Heart right ventricle (tissue), 16 donors: Measurements from ENCODE around the gene MRGPRD. TPM values are rescaled to one million over a fixed set of nuclear protein-coding genes. Genes with fewer than 3 reads are reported as not detected.

Source experiments
- ATAC-seq, 8 donors: fragments of 200-7000 bp; cut with Tn5 transposase; one replicate each; pipeline ENCODE4 v1.9.1; 2020; ENCODE audit warnings: mild to moderate bottlenecking in 8 of 8, moderate library complexity in 8 of 8, moderate number of reproducible peaks in 1 of 8
- DNase-seq, 2 donors: peaks; one replicate each; pipeline ENCODE4 v3.0.0-alpha.2; 2020
- H3K27ac ChIP-seq, 10 donors: fragments of 200-600 bp; sonication (generic) in 2 of 10; one replicate each; pipeline versions ENCODE4 v1.5.0 to v1.8.0; 2020 to 2022; ENCODE audit warnings: mild to moderate bottlenecking in 3 of 10
- H3K27me3 ChIP-seq, 7 donors: fragments of 200-600 bp; one replicate each; pipeline ENCODE4 v1.8.0; 2021 to 2022; ENCODE audit warnings: mild to moderate bottlenecking in 2 of 7
- H3K36me3 ChIP-seq, 9 donors: fragments of 200-600 bp; sonication (generic) in 1 of 9; one replicate each; pipeline versions ENCODE4 v1.5.0 to v1.8.0; 2020 to 2022; ENCODE audit warnings: mild to moderate bottlenecking in 2 of 9
- H3K4me1 ChIP-seq, 9 donors: fragments of 200-600 bp; sonication (generic) in 1 of 9; one replicate each; pipeline versions ENCODE4 v1.5.0 to v1.8.0; 2020 to 2022; ENCODE audit warnings: mild to moderate bottlenecking in 4 of 9
- H3K4me3 ChIP-seq, 10 donors: fragments of 200-600 bp; sonication (generic) in 2 of 10; one replicate each; pipeline versions ENCODE4 v1.5.0 to v1.8.0; 2020 to 2022; ENCODE audit warnings: mild to moderate bottlenecking in 7 of 10, moderate library complexity in 2 of 10
- H3K9me3 ChIP-seq, 11 donors: fragments of 200-600 bp in 10 of 11; sonication (generic) in 2 of 11; one replicate each; pipeline versions ENCODE4 v1.5.0 to v1.8.0; 2013 to 2022; ENCODE audit warnings: mild to moderate bottlenecking in 2 of 11, control low read depth in 1 of 11, moderate library complexity in 1 of 11
- CTCF ChIP-seq, 9 donors: fragments of 200-600 bp; sonication (generic) in 2 of 9; IDR thresholded peaks; one replicate each; pipeline versions ENCODE4 v1.5.0 to v1.8.0; 2021 to 2022; ENCODE audit warnings: antibody characterized with exemption in 9 of 9, mild to moderate bottlenecking in 5 of 9, moderate library complexity in 1 of 9
- WGBS, 2 donors: extraction: QIAGEN DNeasy Blood & Tissue Kit; methylation state at CpG; one replicate each; pipeline ENCODE4 v1.1.7; 2013; ENCODE audit warnings: inconsistent platforms in 1 of 2; 5-methylcytosine and 5-hydroxymethylcytosine counted together
- intact Hi-C, 10 donors: fragments of 100-400 bp; cut with DNase I; formaldehyde crosslinking; loops; one replicate each; pipeline versions ENCODE4 v1.11.1 to v1.14.2; 2022
- polyA plus RNA-seq, 2 donors: library from polyadenylated mRNA; stranded (reverse); fragments of 200-250 nt; gene quantifications; one replicate each; pipeline ENCODE4 v1.2.3, GENCODE V29; 2013
- total RNA-seq, 10 donors: library from RNA; stranded (reverse); fragmentation: NEBNext Ultra II Directional in 3 of 10; extraction: Animal tissue kit (Norgen Biotek cat#: 25700) in 3 of 10; gene quantifications; one replicate each; pipeline versions ENCODE4 v1.2.1 to v1.2.4, GENCODE V29; 2021 to 2023
- donor health status: Arrhythmogenic right ventricular cardiomyopathy.
- donor health status: ischemic (EF 13 %, LVEDD 7.1; RV severe dilation, severe dysfunction).
- donor health status: healthy with polysubstance abuse.
- donor health status: DM: no; HTN: yes; CAD: no.
- donor health status: DM: no; HTN: no; CAD: no.
- donor health status: ischemic (EF 25% LVEDD 6.9; RV normal size, moderate dysfunction).
- donor health status: ischemic (EF 25% LVEDD 5.7; RV mildly dilated, moderate dysfunction).
- donor health status: healthy.
- donor health status: DM: yes; HTN: yes; CAD: no.
- donor health status: Ischemic cardiomyopathy.
- donor health status: ischemic (EF 35%, LVEDD 5.7; RV mildly dilated, moderate dysfunction).
- donor health status: nonischemic (EF 11% LVEDD 7.7; RV severe dilation, severe dysfunction).
- donor health status: DM: yes; HTN: yes; CAD: no.
- donor health status: PGD.
- donor health status: ischemic (EF 29% LVEDD 5.4; RV normal size, mild dysfunction).
- donor health status: nonischemic (EF 23%, LVEDD 6.1; RV moderate dilation, normal function).

MRGPRD gene
- total and polyA plus RNA-seq, 12 donors = not detected

DNA sequence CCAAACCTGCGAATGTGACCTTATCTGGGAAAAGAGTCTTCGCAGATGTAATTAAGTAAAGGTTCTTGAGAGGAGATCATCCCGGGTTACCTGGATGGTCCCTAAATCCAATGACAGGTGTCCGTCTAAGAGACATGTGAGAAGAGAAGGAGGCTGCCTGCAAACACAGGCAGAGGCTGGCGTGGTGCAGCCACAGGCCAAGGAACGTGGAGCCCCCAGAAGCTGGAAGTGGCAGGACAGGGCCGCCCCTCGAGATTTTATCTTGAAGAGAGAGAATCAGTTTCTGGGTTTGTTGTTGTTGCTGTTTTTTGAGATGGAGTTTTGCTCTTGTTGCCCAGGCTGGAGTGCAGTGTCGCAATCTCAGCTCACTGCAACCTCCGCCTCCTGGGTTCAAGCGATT, 33.6 kb downstream of the MRGPRD start:
- ATAC-seq (no peak), DNase-seq (no peak)
- Histone ChIP-seq H3K36me3 (no peaks in the 10 kb centered on the region), H3K4me3 (no peak overlapping the region), H3K4me1 (peaks cover 0 to 20% (median 6%) of the 10 kb centered on the region in 9 donors), H3K27ac (no peak overlapping the region), H3K9me3 (no peaks in the 10 kb centered on the region), H3K27me3 (no peaks in the 10 kb centered on the region)
- TF ChIP-seq CTCF (IDR thresholded peaks at IDR 0.05) = no peak
- intact Hi-C loops = no loop called here
- 77 to 82% methylated on average over 10 to 11 of the region's 11 CpGs for WGBS, 2 donors

DNA sequence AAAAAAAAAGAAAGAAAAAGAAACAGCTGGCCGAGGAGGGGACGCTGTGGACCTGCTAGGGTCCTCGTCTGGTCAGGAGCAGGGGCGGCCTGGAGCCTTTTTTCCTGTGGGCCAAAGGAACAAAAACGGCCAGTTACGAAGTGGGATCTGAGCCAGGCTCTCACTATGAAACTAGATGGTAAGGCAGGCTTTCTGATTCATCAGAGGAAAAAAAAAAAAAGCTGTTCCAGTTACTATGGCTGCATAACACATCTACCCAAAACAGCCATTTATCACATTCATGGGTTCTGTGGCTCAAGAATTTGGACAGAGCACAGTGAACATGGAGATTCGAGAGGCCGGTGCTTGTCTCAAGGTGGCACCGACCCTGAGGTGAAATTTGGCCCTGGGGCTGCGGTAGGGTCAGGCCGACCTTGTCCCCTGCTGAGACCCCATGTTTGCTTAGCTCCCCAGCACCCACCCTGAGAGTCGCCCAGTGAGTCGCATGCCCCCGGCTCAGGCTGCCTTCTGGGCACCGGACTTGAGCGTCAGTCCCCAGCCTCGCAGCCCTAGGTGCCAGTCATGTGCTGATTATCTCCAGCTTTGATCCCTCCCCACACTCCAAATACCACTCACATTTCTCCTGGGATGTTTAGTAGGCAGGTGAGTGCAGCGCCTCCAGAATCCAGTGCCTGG, 34.2 kb downstream of the MRGPRD start:
- no peak for DNase-seq
- TF ChIP-seq CTCF (IDR thresholded peaks at IDR 0.05) = no peak
- Histone ChIP-seq H3K4me1 (peaks cover 0 to 20% (median 6%) of the 10 kb centered on the region in 9 donors), H3K27ac (no peak overlapping the region), H3K27me3 (no peaks in the 10 kb centered on the region), H3K9me3 (no peaks in the 10 kb centered on the region), H3K36me3 (peaks cover 0 to 5% (median 0%) of the 10 kb centered on the region in 9 donors), H3K4me3 (no peak overlapping the region)
- intact Hi-C loops = no loop called here
- 55 to 57% methylated on average over 18 of the region's 18 CpGs for WGBS, 2 donors
- peak; percentile 11 to 71 (median 56) for ATAC-seq

DNA sequence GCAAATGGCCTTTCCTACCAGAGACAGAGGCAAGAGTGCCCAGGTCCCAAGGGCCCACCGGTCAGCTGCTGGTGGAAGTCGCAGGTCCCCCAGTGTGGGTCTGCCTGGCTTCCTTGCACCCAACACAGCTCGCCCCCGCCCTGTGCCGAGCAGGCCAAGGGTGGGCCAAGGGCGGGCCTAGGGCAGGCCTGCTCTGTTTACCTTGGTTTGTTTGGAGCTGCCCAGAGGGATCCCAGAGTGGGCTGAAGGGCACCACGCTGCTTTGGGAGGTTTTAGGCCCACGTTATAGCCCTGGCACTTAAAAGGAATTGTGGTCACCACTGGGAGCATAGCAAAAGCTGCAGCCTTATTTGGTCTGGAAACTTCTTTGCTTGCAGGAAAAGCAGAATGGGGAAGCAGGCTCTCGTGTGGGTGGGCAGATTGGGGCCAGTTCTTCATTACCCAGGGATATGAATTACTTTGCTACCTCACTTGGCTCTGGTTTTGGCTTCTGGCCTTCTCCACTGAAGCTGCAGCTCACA, 38.0 kb downstream of the MRGPRD start:
- TF ChIP-seq CTCF (IDR thresholded peaks at IDR 0.05) = no peak
- Histone ChIP-seq H3K9me3 (no peaks in the 10 kb centered on the region), H3K4me1 (peaks cover 0 to 14% (median 6%) of the 10 kb centered on the region in 9 donors)

DNA sequence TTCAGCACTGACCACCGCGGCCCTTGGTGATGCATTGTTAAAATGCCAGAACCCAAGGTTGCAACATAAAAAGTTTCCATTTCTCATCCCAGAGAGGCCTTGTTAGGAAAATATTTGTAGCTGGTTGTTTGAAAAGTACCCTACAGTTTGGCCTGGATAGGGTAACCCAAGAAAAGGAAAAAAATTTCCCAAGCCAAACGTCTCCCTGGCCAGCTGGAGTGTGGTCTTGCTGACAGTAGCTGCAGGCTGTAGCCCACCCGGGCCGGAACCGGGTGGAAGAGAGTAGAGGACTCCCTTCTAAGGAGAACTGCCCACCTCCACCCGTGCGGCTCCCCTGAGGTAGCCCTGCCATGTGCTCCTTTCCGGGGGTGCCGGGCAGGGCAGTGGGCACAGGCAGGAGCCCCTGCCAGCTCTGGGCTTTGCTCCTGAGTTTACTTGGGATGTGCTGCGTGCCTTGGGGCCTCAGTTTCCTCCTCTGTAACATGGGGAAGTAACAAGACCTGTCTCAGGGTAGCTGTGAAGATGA, 38.6 kb downstream of the MRGPRD start:
- Histone ChIP-seq H3K9me3 (no peaks in the 10 kb centered on the region), H3K27ac (peak overlapping the region in 3 of 10 donors; percentile 3 to 40 (median 28)), H3K36me3 (peaks cover 0 to 43% (median 24%) of the 10 kb centered on the region in 9 donors), H3K4me1 (peaks cover 0 to 10% (median 5%) of the 10 kb centered on the region in 9 donors), H3K4me3 (no peak overlapping the region), H3K27me3 (no peaks in the 10 kb centered on the region)
- no peak for DNase-seq
- ATAC-seq = no peak
- WGBS, 2 donors = 77 to 80% methylated on average over 11 of the region's 11 CpGs
- intact Hi-C loops = loop anchor here in 1 of 10 donors (2.0 kb wide), 1 partner anchor 71 kb away; no protein-coding TSS in a partner anchor
- TF ChIP-seq CTCF (IDR thresholded peaks at IDR 0.05) = no peak

More for the DNA sequence above, 38.0 kb downstream of the MRGPRD start:
- H3K27me3 ChIP-seq = no peaks in the 10 kb centered on the region
- no peak for DNase-seq
- 66 to 72% methylated on average over 9 of the region's 9 CpGs for WGBS, 2 donors
- H3K36me3 ChIP-seq = peaks cover 0 to 36% (median 17%) of the 10 kb centered on the region in 9 donors
- ATAC-seq = peak in 6 of 8 donors; percentile 13 to 46 (median 34)
- intact Hi-C loops = loop anchor here in 1 of 10 donors (2.0 kb wide), 1 partner anchor 72 kb away; no protein-coding TSS in a partner anchor
- H3K27ac ChIP-seq = peak overlapping the region in 2 of 10 donors; percentile 3 to 28
- no peak overlapping the region for H3K4me3 ChIP-seq
